Right renal cortex interstitium (tissue), 3 donors: ENCODE data around the gene KIAA0040. TPM values are rescaled to one million over a fixed set of nuclear protein-coding genes. Genes with fewer than 3 reads are reported as not detected.

Experiments used
- DNase-seq, 3 donors: peaks; one replicate each; pipeline ENCODE4 v3.0.0-alpha.2; 2013; ENCODE audit warnings: low read depth in 3 of 3, low spot score in 2 of 3
- polyA plus RNA-seq, 3 donors: library from polyadenylated mRNA; unstranded; fragments of 120-200 nt; gene quantifications; one replicate each; pipeline ENCODE4 v1.2.1, GENCODE V29; 2013; ENCODE audit not compliant: insufficient read length in 3 of 3

The KIAA0040 gene
- polyA plus RNA-seq, 3 donors: 16.3 to 18.1 (median 16.6) TPM

DNA sequence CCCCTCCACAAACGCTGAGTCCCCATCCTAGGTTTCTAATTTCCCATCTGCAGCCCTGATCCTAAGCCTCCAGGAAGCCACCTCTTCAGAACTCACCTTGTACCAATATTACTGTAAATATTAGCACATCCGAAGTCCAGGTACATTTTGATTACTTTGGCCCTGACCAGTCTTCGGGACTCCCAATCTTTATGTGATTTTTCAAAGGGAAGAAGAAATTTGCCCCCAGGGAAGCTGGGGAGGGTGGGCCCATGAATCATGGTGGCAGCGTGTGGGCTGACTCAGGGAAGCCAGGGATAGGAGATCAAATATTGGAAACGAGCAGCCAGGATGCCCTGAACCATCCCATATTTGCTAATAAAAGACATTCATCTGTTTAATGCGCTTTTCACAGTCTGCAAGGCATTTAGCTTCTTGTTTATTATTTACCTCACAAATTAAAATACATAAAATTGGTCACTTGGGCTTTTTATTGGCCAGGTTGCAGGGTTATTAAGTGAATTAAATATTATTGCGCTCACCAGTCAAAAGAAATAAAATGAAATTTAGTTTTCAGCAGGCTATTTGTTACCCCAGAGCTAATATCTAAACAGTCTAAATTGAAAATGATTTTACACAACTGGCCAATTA, 46.6 kb downstream of the KIAA0040 start:
- no peak for DNase-seq

DNA sequence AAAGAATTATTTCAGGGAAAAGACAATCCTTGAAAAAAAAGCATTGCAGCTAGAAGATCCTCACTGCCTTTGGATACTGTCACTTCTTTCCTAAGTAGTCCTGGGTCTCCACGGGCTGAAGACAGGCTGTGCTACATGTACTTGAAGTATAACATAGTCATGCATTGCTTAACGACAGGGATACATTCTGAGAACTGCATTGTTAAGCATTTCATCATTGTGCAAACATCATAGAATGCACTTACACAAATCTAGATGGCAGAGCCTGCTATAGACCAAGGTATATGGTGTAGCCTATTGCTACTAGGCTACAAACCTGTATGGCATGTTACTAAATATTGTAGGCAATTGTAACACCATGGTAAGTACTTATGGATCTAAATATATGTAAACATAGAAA, 54.0 kb downstream of the KIAA0040 start:
- no peak for DNase-seq

DNA sequence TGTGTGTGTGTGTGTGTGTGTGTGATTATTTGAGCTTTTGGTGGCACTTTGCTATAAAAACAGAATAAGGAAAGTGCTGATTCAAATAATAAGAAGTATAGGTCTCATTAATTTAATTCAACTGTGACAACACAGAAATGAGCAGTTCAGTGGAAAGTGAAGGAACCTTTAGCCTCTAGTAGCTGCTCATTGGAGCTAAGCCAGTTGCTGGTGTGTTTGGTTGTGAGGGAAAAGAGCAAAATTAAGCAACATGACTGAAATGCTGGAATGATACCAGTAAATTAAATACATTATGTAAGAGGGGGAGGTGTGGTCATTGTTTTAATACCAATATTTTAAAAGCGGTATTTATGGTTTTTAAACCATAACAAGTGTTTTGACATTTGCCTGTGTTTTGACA, 55.2 kb downstream of the KIAA0040 start:
- no peak for DNase-seq

DNA sequence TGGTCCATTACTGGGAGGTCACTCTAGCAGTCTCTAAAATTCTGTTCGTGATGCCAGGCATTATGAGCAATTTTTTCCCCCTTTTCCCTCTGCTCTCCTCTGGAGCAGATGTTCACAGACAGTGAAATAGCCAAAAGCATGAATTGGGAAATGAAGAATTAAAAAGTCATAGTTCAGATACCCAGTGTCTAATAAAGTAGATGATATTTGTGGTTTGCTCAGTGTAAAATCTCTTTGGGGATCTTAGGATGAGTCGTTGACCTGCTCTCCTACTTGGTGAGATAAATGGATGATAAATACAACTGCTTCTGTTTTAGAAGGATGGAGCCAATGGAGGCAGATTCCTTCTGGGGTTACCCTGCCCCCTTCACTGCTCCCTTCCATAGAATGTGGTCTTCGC, 56.3 kb downstream of the KIAA0040 start:
- no peak for DNase-seq

DNA sequence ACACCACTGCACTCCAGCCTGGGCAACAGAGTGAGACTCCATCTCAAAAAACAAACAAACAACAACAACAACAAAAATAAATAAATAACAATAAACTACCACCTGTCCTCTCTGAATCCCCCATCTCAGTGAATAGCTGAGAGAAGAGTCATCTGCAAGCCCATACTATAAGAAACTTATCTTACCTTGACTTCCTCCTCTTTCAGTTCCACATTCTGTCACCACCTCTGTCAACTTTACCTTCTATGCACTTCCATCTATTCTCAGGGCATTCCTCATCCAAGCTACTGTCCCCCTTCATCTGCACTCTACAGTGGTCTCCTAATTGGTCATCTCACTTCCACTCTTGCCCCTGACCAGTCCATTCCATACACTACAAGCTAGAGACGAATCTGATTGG, 58.1 kb downstream of the KIAA0040 start:
- DNase-seq: no peak

DNA sequence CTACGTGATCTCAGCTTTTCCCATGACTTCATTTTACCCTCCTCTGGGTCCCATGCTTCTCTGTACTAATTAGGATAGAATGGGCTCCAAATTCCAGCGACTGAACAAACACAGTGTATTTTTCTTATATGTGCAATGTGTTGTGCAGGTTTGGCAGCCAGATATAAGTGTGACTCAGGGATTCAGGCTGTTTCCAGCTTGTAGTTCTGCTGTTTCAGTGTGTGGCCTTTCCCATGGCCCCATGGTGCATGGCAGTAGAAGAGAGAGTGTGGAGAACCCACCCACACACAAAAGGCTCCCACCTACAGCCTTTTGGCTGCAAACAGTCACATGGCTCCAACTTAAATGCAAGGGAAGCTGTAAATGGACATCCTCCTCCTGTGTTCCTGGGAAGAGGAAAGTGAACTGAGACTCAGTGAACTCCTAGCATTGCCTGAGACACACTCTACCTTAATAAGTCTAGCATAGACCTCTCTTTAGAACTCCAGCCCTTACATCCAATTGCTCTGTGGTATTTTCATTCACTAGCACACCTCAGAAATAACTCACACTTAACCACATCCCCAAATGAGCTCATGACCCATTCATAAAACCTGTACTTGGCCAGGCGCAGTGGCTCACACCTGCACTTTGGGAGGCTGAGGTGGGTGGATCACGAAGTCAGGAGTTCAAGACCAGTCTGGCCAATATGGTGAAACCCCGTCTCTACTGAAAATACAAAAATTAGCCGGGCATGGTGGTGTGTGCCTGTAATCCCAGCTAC, 58.7 kb downstream of the KIAA0040 start:
- no peak for DNase-seq

DNA sequence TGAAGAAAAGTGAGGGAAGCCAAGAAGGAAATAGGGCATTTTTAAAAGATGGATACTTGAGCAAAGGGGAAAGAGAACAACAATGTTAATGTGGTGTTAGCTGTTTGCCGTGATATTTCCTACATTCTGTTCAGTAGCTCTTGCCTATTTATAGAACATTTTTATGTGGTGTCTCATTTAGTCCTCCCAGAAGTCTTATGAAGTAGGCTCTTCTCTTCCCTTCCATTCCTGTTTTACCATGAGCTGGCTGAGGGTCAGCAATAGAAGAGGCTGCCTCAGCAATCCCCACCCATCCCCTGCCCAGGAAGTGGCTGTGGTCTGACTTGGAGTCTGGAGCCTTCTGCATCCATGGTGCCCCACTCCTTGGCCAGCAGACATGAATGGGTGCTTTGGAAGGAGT, 60.1 kb downstream of the KIAA0040 start:
- no peak for DNase-seq

DNA sequence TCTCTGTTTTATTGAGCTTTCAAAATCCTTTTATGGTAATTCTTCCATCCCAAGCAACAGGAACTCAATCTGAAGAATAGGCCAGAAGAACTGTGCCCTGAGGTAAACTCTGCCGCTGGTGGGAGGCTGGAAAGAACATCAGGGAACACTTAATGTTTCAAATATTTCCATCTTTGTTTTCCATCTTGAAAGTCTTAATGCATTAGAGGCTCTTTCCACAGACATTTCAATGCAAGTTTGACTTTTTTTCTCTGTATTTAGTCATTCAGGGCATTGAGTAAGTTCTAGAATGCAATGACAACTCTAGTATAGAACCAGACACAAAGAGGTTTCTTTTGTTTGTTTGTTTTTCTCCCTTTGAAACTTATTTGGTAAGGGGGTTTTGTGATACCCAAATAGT, 61.5 kb downstream of the KIAA0040 start:
- no peak for DNase-seq

DNA sequence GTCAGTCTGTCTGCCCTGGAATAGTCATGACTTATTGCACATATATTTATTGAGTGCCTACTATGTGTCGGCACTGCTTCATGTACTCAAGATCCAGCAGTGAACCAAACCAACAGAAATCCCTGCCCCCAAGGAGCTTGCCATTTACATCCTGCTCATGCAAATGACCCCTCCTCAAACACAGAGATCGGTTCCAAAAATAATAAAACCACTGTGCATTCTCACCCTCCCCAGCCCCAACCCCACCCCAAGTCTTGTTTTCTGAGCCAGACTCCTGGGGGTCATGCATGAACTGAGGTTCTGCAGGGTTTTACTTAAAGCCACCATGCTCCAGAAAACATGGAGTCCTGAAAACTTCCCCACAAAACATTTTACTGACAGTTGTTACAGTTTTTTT, 61.9 kb downstream of the KIAA0040 start:
- DNase-seq: no peak

DNA sequence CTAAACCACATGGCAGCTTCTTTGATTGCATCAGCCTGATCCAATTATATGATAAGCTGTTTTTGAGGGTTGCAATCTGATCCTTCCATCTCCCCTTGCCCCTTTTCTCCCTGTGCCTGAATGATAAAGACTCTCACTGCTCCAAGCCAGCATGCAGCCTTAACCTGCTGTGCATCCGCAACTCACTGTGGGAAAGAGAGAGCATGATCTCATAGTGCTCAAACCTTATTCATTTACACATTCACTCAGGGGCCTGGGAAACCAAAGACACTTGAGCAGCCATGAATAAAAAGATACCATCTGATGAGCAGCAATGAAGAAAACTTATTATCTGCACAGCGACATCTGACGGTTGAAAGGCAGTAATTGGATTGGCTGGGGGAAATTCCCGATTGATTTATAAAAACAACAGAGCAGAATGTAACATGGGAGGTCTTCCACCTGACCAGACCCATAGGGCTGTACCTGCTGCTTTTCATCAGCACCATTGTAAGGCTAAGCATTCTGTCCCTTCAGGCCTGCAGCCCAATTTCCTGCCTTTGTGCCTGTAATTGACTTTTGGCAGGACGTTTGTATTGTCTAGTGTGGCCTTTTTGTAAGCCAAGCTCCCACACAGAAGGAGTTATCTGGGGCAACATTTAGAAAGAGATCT, 62.5 kb downstream of the KIAA0040 start:
- DNase-seq: no peak

DNA sequence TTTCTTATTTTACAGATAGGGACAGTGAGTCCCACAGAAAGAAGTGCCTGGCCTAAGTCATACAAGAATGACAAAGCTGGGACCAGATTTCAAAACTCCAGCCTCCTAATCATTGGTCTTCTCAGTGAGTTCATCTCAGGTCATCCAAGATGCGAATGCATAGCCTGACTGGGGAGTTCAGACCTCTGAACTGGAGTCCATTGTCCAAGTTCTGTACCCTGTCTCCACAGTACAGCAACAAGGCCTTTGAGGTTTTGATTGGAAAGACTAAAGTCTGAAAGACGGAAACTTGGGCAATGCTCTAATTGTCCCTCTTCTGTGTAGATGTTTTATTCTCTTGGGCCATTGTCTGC, 63.0 kb downstream of the KIAA0040 start:
- DNase-seq: no peak

DNA sequence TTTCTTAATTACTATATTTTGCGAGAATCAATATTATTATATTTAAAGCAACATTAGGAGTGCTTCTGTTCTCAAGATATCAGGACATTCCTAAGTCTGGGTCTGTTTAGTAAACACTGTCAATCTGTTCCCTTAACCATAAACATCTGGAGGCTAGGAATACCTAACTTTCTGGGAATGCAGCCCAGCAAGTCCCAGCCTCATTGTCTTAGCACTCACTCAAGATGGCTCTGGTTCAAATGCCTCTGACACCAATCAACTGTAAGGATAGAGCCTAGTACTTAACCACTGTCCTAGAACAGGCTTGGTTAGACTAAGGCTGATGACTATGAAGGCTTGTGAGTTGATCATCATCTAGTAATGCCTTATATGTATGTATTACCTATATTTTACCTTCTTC, 63.4 kb downstream of the KIAA0040 start:
- no peak for DNase-seq

DNA sequence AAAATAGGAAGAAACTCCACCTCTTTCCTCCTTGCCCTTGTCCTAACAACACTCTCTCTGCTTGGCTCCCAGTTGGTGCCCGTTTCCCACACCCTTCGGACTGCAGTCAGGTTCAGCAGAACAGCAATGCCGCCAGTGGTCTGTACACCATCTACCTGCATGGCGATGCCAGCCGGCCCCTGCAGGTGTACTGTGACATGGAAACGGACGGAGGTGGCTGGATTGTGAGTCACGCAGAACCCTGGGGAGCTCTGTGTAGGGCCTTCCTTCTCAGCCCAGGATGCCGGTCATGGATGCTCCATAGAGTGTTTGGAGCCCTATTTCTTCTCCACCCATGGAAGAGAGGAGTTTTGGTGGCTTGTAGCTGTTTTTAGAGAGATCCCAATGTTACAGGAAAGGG, 64.1 kb downstream of the KIAA0040 start:
- DNase-seq: no peak

DNA sequence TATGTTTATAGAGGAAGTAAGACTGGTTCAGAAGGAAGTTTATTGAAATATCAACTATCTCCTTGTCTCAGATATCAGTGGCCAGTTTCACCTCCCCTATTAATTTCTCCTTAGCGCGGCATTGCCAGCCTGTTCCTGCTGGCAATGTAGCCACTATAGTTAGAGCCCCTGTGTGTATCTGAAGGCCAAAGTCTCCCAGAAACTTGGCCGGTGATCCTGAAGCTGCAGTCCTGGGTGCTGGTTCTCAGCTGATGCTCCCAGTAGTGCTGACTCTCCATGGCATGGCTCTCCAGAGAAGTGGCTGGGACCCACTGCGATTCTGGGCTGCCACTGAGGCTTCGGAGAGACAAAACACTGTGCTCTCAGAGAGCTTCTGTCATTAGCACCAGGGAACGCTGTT, 65.0 kb downstream of the KIAA0040 start:
- no peak for DNase-seq

DNA sequence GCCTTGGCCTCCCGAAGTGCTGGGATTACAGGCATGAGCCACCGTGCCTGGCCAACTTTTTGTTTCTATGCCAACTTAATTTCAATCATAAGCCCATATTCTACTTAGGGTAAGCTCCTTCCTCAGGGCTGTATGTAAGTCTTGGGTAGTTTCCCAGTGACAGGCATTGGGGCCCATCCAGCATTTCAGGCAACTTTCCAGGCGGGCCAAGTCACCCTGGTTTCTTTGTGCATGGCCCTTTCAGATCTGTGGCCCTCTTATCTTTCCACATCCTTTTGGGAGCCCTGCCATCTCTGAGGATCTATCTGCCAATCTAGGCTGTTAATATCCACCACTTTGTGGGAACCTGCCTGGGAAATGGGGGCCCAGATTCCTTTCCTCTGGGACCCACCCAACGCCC, 66.2 kb downstream of the KIAA0040 start:
- no peak for DNase-seq

DNA sequence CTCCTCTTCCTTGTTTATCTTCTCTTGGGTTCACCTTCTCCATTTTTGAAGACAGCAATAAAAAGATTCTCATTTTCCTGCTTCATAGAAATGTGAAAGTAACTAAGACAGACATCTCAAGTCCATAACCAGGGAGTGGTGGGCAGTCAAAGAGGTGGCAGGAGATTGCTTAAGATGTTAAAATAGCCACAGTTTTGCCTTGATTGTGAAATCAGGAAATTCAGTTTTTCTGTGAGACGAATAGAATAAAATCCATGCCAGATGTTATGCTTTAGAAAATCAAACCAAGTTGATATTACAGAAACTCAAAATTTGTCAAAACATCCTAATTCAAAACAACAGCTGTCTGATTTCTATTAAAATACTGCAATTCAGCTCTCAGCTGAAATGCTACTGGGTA, 67.7 kb downstream of the KIAA0040 start:
- DNase-seq: no peak

DNA sequence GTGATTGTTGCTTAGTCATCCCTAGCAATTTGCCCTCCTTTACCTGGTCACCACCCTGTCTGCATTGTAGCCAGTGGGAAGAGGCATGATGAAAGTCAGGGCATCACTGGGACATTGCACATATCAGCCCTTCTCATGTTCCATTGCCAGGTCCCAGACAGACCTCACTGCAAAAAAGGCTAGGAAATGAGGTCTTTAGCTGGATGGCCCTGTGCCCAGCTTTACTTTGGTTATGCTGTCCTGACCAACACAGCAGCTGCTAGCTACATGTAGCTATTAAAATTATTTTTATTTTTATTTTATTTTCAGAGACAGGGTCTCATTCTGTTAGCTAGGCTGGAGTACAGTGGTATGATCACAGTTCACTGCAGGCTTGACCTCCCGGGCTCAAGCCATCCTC, 72.1 kb downstream of the KIAA0040 start:
- no peak for DNase-seq

DNA sequence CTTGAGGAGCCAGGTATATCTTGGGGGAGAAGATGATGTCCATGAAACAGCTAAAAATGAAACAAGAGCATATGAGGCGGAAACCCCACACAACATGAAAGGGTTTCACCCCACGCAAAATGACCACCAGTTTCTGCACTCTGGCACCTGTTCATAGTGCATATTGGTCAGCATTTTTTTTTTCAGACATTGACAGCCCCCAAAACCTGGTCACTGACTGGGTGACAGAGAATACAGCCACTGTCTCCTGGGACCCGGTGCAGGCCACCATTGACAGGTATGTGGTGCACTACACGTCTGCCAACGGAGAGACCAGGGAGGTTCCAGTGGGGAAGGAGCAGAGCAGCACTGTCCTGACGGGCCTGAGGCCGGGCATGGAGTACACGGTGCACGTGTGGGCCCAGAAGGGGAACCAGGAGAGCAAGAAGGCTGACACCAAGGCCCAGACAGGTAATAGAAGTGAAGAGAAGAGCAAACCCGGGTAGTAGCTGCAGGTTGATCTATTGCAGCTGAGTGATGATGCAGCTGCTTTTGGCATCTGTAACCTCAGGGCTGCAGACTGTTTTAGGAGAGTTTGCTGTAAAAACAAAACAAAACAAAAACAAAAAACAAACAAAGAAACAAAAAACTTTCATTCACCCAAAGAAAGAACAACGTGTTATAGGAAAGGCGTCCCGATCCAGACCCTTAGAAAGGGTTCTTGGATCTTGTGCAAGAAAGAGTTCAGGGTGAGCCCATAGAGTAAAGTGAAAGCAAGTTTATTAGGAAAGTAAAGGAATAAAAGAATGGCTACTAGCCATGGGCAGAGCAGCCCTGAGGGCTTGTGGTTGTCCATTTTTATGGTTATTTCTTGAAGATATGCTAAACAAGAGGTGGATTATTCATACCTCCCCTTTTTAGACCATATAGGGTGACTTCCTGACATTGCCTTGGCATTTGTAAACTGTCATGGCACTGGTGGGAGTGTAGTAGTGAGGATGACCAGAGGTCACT, 73.9 kb downstream of the KIAA0040 start:
- DNase-seq: no peak

DNA sequence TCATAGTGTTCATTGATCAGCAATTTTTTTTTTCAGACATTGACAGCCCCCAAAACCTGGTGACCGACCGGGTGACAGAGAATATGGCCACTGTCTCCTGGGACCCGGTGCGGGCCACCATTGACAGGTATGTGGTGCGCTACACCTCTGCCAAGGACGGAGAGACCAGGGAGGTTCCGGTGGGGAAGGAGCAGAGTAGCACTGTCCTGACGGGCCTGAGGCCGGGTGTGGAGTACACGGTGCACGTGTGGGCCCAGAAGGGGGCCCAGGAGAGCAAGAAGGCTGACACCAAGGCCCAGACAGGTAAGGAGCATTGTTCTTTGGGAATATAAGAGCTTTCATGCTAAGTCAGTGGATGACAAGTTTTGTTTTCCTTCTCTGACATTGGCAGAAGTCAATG, 75.7 kb downstream of the KIAA0040 start:
- DNase-seq: no peak

DNA sequence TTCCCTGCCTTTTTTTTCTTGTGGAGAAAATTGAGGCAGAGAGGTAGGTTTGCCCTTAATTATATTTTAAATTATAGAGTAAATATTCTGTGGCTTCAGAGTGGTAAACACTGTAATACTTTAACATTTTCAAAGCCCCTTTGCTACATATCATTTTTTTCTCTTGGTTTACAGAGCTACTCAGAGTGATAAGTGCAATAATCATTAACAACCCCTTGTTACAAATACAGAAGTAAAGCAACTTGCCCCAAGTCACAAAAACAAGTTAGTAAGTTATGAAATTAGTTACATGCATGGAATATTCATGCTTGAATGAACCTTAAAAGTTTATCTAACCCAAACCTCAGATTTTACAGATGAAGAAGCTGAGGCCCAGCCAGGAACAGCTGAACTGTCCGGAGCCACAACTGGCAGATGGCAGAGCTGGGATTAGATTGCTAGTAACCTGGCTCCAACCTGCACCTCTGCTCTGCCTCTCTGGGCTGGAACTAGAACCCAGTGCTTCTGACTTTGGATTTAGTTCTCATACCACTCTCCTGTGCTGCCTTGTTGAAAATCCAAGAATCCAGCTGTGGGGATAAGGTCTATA, 76.3 kb downstream of the KIAA0040 start:
- DNase-seq: no peak

DNA sequence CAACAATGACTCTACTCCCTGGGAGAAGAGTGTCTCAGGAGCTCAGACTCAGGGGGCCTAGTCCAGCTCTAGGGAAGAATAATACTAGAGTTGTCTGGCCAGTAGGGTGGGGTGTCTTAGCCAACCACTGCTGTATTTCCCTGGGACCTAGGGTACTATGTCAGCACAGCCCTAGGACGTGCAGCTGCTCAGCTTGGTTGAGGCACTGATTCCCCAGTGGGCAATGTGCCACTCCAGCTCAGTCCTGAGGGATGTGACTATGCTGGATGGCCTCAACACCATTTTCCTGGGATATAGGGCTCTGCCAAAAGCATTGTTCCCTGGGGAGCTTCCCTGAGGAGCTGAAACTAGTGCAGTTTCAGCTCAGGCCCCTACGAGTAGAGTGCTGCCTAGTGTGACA, 77.6 kb downstream of the KIAA0040 start:
- DNase-seq: no peak
